Astrocyte (in vitro differentiated cells and primary cell): ENCODE results near the gene UCN3. TPM values are rescaled to one million over a fixed set of nuclear protein-coding genes. Genes with fewer than 3 reads are reported as not detected.

ENCODE experiments used
- DNase-seq: peaks from one replicate; pipeline ENCODE4 v3.0.0-alpha.2; 2010; ENCODE audit warnings: low read depth
- FAIRE-seq: peaks from 2 replicates; lab custom pipeline; 2011; peaks lifted over from hg19 to GRCh38; lab: Jason Lieb, UNC
- H2AFZ ChIP-seq: 2 replicates; pipeline ENCODE4 v1.6.0; 2012; ENCODE audit warnings: low read depth, low read length, inconsistent platforms
- H3K27ac ChIP-seq: 2 replicates; pipeline ENCODE4 v1.5.1; 2011; ENCODE audit warnings: low read depth, low read length, inconsistent platforms
- H3K27me3 ChIP-seq: 2 replicates; pipeline ENCODE4 v1.6.0; 2011; ENCODE audit warnings: low read length, inconsistent platforms; ENCODE audit not compliant: insufficient read depth
- H3K36me3 ChIP-seq: 2 replicates; pipeline ENCODE4 v1.5.1; 2011; ENCODE audit warnings: low read length, inconsistent platforms; ENCODE audit not compliant: insufficient read depth
- H3K4me1 ChIP-seq: 2 replicates; pipeline ENCODE4 v1.5.1; 2011; ENCODE audit warnings: low read length, inconsistent platforms; ENCODE audit not compliant: insufficient read depth
- H3K4me2 ChIP-seq: 2 replicates; pipeline ENCODE4 v1.6.0; 2012; ENCODE audit warnings: low read length, inconsistent platforms
- H3K4me3 ChIP-seq: 2 replicates; pipeline ENCODE4 v1.5.1; 2011; ENCODE audit warnings: low read depth, mild to moderate bottlenecking, low read length, inconsistent platforms; ENCODE audit not compliant: insufficient read depth
- H3K79me2 ChIP-seq: 2 replicates; pipeline ENCODE4 v1.6.0; 2012; ENCODE audit warnings: mild to moderate bottlenecking, low read length, inconsistent platforms; ENCODE audit not compliant: insufficient read depth
- H3K9ac ChIP-seq: 2 replicates; pipeline ENCODE4 v1.6.0; 2012; ENCODE audit warnings: mild to moderate bottlenecking, low read length, inconsistent platforms
- H3K9me3 ChIP-seq: 2 replicates; pipeline ENCODE4 v1.5.1; 2012; ENCODE audit warnings: low read depth, mild to moderate bottlenecking, low read length, inconsistent platforms; ENCODE audit not compliant: insufficient read depth
- H4K20me1 ChIP-seq: 2 replicates; pipeline ENCODE4 v1.6.0; 2012; ENCODE audit warnings: low read length, inconsistent platforms; ENCODE audit not compliant: insufficient read depth
- H3K27ac Mint-ChIP-seq: one replicate; pipeline ENCODE4 v1.8.0; 2021; ENCODE audit warnings: mild to moderate bottlenecking, mixed read lengths; ENCODE audit not compliant: unreplicated experiment
- H3K27me3 Mint-ChIP-seq: one replicate; pipeline ENCODE4 v1.8.0; 2021; ENCODE audit warnings: low read depth, mixed read lengths; ENCODE audit not compliant: unreplicated experiment
- H3K36me3 Mint-ChIP-seq: one replicate; pipeline ENCODE4 v1.8.0; 2021; ENCODE audit warnings: low read depth, mixed read lengths; ENCODE audit not compliant: unreplicated experiment
- H3K4me1 Mint-ChIP-seq: one replicate; pipeline ENCODE4 v1.8.0; 2021; ENCODE audit warnings: low read depth, mixed read lengths; ENCODE audit not compliant: unreplicated experiment
- H3K4me3 Mint-ChIP-seq: one replicate; pipeline ENCODE4 v1.8.0; 2021; ENCODE audit warnings: mild to moderate bottlenecking, moderate library complexity, mixed read lengths; ENCODE audit not compliant: unreplicated experiment
- H3K9me3 Mint-ChIP-seq: one replicate; pipeline ENCODE4 v1.8.0; 2021; ENCODE audit warnings: mild to moderate bottlenecking, mixed read lengths; ENCODE audit not compliant: unreplicated experiment
- CTCF ChIP-seq: IDR thresholded peaks from 2 replicates; pipeline ENCODE4 v1.5.1; 2011; ENCODE audit warnings: low read depth, mild to moderate bottlenecking, inconsistent platforms, low read length, moderate library complexity; ENCODE audit not compliant: insufficient read depth
- EZH2 ChIP-seq: IDR thresholded peaks from 2 replicates; pipeline ENCODE4 v1.6.1; 2012; ENCODE audit warnings: mild to moderate bottlenecking, low read length, inconsistent platforms; ENCODE audit not compliant: insufficient read depth
- total RNA-seq: library from RNA; stranded (reverse); gene quantifications from 2 replicates; pipeline ENCODE4 v1.2.1, GENCODE V29; 2021

Gene UCN3
- total RNA-seq, 1 donor from 2014 or later = not detected

- H3K9ac ChIP-seq = no peak overlapping the region
- H3K36me3 Mint-ChIP-seq = no peaks in the 10 kb centered on the region
- H3K36me3 ChIP-seq = no peaks in the 10 kb centered on the region
- no peak overlapping the region for H2AFZ ChIP-seq
- no peaks in the 10 kb centered on the region for H3K9me3 ChIP-seq
- H3K4me3 Mint-ChIP-seq = no peak overlapping the region
- H3K27ac ChIP-seq = no peak overlapping the region
- TF ChIP-seq CTCF (no peak), EZH2 (no peak)
- no peaks in the 10 kb centered on the region for H3K27me3 Mint-ChIP-seq
- no peak overlapping the region for H3K27ac Mint-ChIP-seq
- no peaks in the 10 kb centered on the region for H3K4me1 ChIP-seq
- H3K9me3 Mint-ChIP-seq = peaks cover 1% of the 10 kb centered on the region
- H3K4me3 ChIP-seq = no peak overlapping the region
- no peak overlapping the region for H3K4me2 ChIP-seq
- no peaks in the 10 kb centered on the region for H3K79me2 ChIP-seq
- FAIRE-seq = no peak
- no peak for DNase-seq
- no peaks in the 10 kb centered on the region for H3K4me1 Mint-ChIP-seq
- peaks cover 2% of the 10 kb centered on the region for H3K27me3 ChIP-seq
- no peaks in the 10 kb centered on the region for H4K20me1 ChIP-seq
These were observed 10.7 kb upstream of the UCN3 start for GRCh38 chr10:5354068-5354467.

- H3K4me1 Mint-ChIP-seq = no peaks in the 10 kb centered on the region
- Histone ChIP-seq H2AFZ (no peak overlapping the region), H3K9ac (no peak overlapping the region), H3K27me3 (peaks cover 7% of the 10 kb centered on the region), H3K79me2 (no peaks in the 10 kb centered on the region), H3K9me3 (no peaks in the 10 kb centered on the region), H3K4me1 (no peaks in the 10 kb centered on the region), H3K36me3 (no peaks in the 10 kb centered on the region), H4K20me1 (no peaks in the 10 kb centered on the region), H3K4me3 (no peak overlapping the region), H3K27ac (no peak overlapping the region), H3K4me2 (no peak overlapping the region)
- no peak overlapping the region for H3K27ac Mint-ChIP-seq
- H3K9me3 Mint-ChIP-seq = peaks cover 1% of the 10 kb centered on the region
- no peak overlapping the region for H3K4me3 Mint-ChIP-seq
- H3K36me3 Mint-ChIP-seq = no peaks in the 10 kb centered on the region
- TF ChIP-seq EZH2 (no peak), CTCF (no peak)
- H3K27me3 Mint-ChIP-seq = no peaks in the 10 kb centered on the region
- DNase-seq (no peak), FAIRE-seq (no peak)
These were observed 9.0 kb upstream of the UCN3 start for GRCh38 chr10:5355594-5356301.

- no peak overlapping the region for H3K9ac ChIP-seq
- no peak overlapping the region for H3K4me3 Mint-ChIP-seq
- no peak overlapping the region for H3K27ac ChIP-seq
- TF ChIP-seq EZH2 = no peak
- TF ChIP-seq CTCF = no peak
- FAIRE-seq (no peak), DNase-seq (no peak)
- H4K20me1 ChIP-seq = no peaks in the 10 kb centered on the region
- H3K9me3 ChIP-seq = no peaks in the 10 kb centered on the region
- no peak overlapping the region for H2AFZ ChIP-seq
- H3K4me2 ChIP-seq = no peak overlapping the region
- no peak overlapping the region for H3K27ac Mint-ChIP-seq
- H3K79me2 ChIP-seq = no peaks in the 10 kb centered on the region
- H3K36me3 Mint-ChIP-seq = no peaks in the 10 kb centered on the region
- no peak overlapping the region for H3K4me3 ChIP-seq
- no peaks in the 10 kb centered on the region for H3K4me1 Mint-ChIP-seq
- H3K4me1 ChIP-seq = no peaks in the 10 kb centered on the region
- peaks cover 2% of the 10 kb centered on the region for H3K27me3 Mint-ChIP-seq
- no peaks in the 10 kb centered on the region for H3K36me3 ChIP-seq
- H3K9me3 Mint-ChIP-seq = peaks cover 1% of the 10 kb centered on the region
- H3K27me3 ChIP-seq = peaks cover 8% of the 10 kb centered on the region
These were observed 8.4 kb upstream of the UCN3 start for GRCh38 chr10:5356302-5356763.
